ENCODE data around the gene NUAK1.

NUAK1 gene

GRCh38 chr12:106138633-106139421 is at the start of gene NUAK1:
TSS of gene NUAK1 (minus strand) at chr12:106138954. CDS start at chr12:106138653, 301 bp downstream.
- peak; percentile 94 for DNase-seq (ENCODE audit: low read depth, low spot score)

DNA sequence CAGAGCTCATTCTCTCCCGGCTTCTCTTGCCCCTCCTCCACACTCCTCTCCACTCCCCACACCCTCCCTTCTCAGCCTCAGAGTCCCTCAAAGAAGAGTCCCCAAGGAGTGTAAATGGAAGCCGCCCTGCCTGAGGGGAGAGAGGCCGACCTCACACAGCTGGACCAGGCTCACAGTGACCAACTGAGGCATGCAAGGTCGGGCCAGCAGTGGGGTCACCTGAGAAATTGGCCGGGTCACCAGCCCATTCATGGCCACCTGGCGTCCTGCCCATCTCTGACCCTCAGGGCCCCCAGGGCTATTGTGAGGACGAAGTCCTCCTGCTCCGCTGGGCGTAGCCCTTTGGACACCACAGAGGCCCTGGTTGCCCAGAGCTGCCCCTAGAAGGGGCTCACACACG is 49.5 kb upstream of the NUAK1 start:
- no peak for DNase-seq (ENCODE audit: low read depth, low spot score)

GRCh38 chr12:106187842-106188241 is 49.1 kb upstream of the NUAK1 start:
- no peak for DNase-seq (ENCODE audit: low read depth, low spot score)

- no peak for DNase-seq (ENCODE audit: low read depth, low spot score)
Observed at GRCh38 chr12:106187155-106187789, 48.5 kb upstream of the NUAK1 start.

DNA sequence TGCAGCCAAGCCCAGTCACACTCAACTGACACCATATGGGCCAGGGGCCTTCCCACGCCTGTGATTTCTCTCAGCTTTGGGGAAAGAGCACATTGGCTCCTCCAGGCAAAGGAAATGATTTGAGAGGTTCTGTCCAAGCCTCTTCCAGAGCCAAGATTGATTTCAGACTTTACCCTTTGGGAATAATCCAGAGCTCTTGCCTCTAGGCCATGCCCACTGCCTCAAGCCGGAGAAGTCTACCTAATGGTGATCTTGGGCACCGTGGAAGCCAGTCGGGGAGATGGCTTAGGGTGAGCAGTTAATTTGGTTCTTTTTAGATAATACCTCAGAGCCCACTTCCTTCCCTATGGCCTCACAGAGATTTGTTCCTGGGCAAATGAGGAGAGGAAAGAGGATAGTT is 45.0 kb upstream of the NUAK1 start:
- no peak for DNase-seq (ENCODE audit: low read depth, low spot score)

- no peak for DNase-seq (ENCODE audit: low read depth, low spot score)
Observed at GRCh38 chr12:106181401-106182114, 42.8 kb upstream of the NUAK1 start.

- no peak for DNase-seq (ENCODE audit: low read depth, low spot score)
Observed at GRCh38 chr12:106179086-106179485, 40.3 kb upstream of the NUAK1 start.

DNA sequence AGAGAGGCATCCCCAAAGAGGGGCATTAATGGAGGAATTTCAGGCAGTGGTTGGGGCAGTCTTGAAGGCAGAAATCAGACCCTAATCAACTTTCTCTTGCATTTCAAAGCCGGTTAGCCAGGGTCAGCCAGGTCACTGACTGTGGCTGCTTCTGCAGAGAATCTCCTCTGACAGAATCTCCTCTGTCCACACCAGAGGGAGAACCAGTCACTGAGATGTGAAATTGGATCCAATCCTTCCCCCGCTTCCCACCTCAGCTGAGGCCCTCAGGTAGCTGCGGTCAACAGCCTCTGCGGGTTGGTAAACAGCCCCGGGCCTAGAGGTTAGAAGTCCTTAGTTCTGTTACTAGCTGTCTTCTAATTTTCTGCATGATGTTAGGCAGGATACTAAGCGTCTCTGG is 39.8 kb upstream of the NUAK1 start:
- no peak for DNase-seq (ENCODE audit: low read depth, low spot score)

DNA sequence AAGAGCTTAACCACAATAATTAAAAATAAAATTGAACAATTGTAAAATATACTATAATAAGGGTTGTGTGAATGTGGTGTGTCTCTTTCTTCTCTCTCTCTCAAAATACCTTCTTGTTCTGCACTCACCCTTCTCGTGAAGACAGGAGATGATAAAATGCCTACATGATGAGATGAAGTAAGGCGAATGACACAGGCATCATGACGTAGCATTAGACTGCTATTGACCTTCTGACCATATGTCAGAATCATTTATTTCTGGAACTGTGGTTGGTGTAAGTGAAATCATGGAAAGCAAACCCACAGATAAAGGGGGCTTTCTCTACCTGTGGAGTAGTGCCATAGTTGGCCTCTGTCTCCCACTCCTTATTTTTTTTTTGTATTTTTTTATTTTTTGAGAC is 37.8 kb upstream of the NUAK1 start:
- no peak for DNase-seq (ENCODE audit: low read depth, low spot score)

GRCh38 chr12:106174876-106175275 is 36.1 kb upstream of the NUAK1 start:
- DNase-seq (ENCODE audit: low read depth, low spot score): peak; percentile 13

DNA sequence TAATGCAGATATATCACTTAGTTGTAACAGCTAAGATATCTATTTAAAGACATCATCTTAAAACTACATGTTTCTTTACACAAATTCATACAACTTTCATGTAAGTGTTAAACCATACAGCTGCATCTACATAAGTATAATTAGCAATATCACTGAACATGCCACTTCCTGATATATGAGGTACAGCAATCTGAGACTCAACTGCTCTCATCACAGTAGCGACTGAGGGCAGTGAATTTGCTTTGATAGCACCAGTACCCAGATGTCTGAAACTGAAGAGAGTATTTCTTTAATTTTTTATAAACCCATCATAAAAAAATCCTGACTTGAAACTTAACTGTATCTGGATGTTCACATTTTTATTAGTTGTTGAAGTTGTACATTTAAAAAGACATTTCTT is 34.7 kb upstream of the NUAK1 start:
- no peak for DNase-seq (ENCODE audit: low read depth, low spot score)

DNA sequence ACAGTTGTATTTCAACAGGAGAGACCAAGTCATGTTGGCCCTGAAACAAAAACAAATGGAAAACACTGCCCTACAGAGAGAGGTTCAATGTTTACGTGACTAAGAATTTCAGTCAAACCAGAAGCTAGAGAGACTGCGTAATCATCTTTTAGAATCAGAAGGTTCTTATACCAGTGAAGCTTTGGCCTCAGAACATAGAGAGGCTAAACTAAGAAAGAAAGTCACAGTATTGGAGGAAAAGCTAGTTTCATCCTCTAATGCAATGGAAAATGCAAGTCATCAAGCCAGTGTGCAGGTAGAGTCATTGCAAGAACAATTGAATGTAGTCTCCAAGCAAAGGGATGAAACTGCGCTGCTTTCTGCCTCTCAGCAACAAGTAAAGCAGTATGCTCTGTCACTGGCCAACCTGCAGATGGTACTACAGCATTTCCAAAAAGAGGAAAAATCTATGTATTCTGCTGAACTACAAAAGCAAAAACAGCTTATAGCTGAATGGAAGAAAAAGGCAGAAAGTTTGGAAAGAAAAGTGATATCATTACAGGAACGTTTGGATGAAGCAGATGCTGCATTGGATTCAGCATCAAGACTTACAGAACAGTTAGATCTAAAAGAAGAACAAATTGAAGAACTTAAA is 32.5 kb upstream of the NUAK1 start:
- DNase-seq (ENCODE audit: low read depth, low spot score): no peak

DNA sequence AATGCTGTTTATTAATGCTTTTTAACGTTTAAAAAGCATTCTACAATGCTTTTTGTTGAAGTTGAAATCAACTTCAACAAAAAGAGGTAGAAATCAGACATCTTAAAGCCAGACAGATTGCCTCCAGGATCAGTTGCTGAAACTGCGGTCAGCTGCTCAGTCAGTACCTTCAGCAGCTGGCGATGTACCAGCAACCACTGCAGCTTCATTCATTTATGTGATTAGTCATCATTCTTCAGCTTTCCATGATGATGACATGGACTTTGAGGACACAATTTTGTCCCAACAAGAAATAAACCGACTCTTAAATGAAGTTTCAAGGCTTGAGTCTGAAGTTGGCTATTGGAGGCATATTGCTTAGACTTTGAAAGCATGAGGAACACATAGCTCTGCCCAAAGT is 31.5 kb upstream of the NUAK1 start:
- DNase-seq (ENCODE audit: low read depth, low spot score): peak; percentile 86

GRCh38 chr12:106163712-106164111 is 25.0 kb upstream of the NUAK1 start:
- no peak for DNase-seq (ENCODE audit: low read depth, low spot score)

- no peak for DNase-seq (ENCODE audit: low read depth, low spot score)
Observed at GRCh38 chr12:106161491-106161890, 22.7 kb upstream of the NUAK1 start.

DNA sequence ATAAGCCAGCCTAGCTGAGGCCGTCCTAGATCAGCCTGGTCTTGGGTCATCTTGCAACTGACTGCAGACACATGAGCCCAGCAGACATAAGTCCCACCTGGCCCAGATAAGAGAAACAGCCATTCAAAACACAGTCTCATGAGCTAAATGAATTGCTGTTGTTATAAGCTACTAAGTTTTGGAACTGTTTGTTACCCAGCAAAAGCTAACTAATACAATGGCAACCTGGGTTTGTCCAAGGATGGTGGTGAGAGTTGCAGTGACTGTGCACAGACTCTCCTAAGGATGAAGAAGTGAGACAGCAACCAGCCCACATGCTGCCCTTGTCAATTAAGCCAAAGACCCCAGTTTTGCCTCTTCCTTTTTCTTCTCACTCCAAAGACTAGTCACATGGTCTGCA is 22.2 kb upstream of the NUAK1 start:
- no peak for DNase-seq (ENCODE audit: low read depth, low spot score)

DNA sequence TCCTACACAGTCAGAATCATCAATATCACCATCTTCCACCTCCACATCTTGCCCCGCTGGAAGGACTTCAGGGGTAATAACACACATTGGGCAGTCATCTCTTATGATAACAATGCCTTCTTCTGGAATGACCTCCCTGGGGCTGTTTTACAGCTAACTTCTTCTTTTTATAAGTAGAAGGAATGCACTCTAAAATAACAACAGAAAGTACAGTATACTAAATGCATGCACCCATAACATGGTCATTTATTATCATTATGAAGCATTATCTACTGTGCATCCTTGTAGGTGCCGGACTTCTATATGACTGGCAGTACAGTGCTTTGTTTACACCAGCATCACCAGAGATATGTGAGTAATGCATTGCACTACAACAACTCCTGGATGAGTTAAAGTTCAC is 19.0 kb upstream of the NUAK1 start:
- DNase-seq (ENCODE audit: low read depth, low spot score): no peak

- no peak for DNase-seq (ENCODE audit: low read depth, low spot score)
Observed at GRCh38 chr12:106154751-106155273, 16.1 kb upstream of the NUAK1 start.

DNA sequence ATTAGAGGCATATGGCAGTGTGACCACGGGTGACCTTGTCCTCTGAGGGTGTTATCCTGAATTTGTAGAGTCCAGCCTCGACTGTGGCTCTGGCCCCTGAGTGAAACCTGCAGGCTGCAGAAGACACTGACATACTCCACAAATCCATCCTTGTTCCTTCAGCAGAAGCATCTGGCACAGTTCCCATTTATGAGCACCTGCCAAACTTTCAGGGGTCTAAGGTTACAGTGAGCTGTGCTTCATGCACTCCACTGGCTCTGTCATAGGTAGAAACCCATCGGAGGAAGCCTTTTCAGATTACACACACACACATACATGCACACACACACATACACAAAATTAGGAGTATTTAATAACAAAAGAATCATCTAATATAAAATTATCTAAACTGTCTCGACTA is 13.6 kb upstream of the NUAK1 start:
- DNase-seq (ENCODE audit: low read depth, low spot score): no peak

DNA sequence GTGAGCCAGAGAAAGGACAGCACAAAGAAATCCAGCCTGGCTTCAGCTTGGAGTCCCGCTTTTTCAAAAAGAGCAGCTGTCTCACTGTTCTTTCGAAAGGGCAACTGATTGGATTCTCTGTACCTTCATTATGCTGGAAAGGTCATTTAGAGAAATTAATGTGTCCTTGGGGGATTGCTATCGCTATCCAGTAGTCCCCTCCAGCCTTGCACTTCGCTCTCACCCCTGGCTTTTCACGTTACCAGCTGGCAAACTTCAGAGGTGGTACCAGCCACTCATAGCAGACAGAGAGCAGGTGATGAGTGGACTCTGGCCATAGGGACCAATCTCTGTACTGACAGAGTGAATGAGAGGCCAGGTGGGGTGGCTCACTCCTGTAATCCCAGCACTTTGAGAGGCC is 11.8 kb upstream of the NUAK1 start:
- DNase-seq (ENCODE audit: low read depth, low spot score): no peak

GRCh38 chr12:106149096-106149784 is 10.5 kb upstream of the NUAK1 start:
- DNase-seq (ENCODE audit: low read depth, low spot score): peak; percentile 58
